CD4-positive, alpha-beta T cell treated with Interleukin-12 subunit alpha and Interleukin-12 subunit beta, for 1 hour (primary cell): ENCODE measurements around the gene CARTPT.

Source experiments
- DNase-seq: peaks from one replicate; pipeline ENCODE4 v3.0.0-alpha.2; 2020

Gene CARTPT

DNA sequence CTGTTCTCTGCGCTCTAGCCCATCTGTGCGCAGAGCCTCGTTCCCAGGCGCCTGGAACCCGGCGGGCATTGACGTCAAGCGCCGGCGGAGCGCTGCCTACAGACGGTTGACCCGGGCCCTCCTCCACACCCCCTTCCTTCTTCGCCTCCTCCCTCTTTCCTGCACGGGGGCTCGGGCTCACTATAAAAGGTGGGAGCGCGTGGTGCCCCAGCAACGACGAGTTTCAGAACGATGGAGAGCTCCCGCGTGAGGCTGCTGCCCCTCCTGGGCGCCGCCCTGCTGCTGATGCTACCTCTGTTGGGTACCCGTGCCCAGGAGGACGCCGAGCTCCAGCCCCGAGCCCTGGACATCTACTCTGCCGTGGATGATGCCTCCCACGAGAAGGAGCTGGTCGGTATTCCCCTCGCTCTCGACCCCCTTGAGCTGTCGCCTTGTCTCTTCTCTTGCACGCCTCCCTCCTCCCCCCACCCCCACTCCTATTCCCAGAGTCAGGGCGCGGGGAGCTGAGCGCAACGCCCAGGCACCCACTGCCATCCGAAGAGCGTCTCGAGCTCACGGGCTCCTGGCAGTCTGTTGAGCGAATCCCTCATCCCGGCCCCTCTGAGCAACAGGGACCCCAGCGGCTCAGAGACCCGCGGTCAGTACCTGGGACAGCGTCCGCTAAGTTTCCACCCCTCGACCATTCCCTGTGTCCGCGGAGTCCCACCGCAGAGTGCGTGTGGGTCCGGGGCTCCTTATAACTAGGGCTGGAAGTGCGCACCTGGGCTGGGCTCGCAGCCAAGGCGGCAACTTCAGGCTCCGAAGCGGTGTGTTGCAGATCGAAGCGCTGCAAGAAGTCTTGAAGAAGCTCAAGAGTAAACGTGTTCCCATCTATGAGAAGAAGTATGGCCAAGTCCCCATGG is at the start of gene CARTPT:
TSS of gene CARTPT (plus strand) at position 213 of the 902 bp plus-strand sequence. CDS start at position 232, 19 bp downstream.
- DNase-seq = no peak

GRCh38 chr5:71677977-71678376 is 41.1 kb upstream of the CARTPT start:
- DNase-seq = no peak

DNA sequence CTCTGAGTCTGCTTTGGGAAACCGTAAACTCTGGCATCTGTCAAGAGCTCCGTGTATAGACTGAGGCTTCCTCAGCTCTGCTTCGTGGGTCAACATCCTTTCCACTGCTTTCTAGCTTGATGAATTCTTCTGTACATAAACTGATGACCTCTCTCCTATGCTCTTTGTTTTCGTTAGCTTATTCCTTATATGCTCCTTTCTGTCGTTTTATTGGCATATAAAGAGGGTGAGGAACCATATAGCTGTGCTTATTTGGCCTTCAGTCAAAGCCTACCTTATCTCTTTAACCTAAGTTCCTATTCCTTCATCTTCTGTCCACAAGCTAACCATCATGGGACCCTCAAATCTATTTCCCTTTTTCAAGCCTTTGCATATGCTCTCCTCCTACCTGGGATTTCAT is 39.4 kb upstream of the CARTPT start:
- DNase-seq = no peak

GRCh38 chr5:71680510-71680909 is 38.6 kb upstream of the CARTPT start:
- no peak for DNase-seq

- DNase-seq = no peak
Observed at GRCh38 chr5:71681296-71681695, 37.8 kb upstream of the CARTPT start.

GRCh38 chr5:71684309-71684708 is 34.8 kb upstream of the CARTPT start:
- no peak for DNase-seq

GRCh38 chr5:71693828-71694427 is 25.1 kb upstream of the CARTPT start:
- no peak for DNase-seq

- DNase-seq = no peak
Observed at GRCh38 chr5:71695071-71695470, 24.0 kb upstream of the CARTPT start.

DNA sequence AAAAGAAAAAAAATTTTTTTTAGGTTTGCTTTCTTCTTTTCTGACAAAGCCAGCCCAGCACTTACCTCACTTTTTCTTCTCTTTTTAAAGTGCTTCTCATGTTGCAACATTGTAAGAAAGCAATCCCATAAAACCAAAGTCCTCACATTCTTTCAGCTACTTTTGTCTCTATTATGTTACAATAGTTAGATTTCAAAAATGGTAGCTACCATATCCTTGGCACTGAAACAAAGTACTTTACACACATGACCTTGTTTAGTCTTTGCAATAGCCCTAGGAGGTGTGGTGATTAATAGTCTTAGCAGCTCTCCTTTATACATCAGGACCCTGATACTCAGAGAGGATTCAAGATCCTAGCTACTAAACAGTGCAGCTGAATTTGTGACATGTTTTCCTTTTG is 23.5 kb upstream of the CARTPT start:
- DNase-seq = no peak

DNA sequence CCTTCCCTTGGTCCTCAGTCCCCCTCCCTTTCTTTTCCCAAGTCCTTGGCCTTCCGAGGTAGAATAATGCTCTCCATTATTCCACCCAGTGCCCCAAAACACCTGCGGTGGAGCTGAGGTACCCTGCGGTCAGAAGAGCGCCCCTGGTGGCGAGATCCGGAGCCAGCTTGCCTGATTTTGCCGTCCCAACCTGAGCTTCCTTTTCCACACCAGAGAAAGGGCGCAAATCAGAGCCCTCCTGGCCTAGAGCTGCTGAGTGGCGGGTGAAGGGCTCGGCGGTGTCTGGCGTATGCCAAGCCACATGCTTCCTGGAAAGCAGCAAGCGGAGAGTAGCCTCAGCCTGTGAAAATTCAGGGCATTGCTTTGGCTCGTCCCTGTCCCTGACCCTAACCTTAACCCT is 21.1 kb upstream of the CARTPT start:
- DNase-seq = no peak

GRCh38 chr5:71699233-71699632 is 19.8 kb upstream of the CARTPT start:
- DNase-seq = no peak

GRCh38 chr5:71699751-71700150 is 19.3 kb upstream of the CARTPT start:
- no peak for DNase-seq

DNA sequence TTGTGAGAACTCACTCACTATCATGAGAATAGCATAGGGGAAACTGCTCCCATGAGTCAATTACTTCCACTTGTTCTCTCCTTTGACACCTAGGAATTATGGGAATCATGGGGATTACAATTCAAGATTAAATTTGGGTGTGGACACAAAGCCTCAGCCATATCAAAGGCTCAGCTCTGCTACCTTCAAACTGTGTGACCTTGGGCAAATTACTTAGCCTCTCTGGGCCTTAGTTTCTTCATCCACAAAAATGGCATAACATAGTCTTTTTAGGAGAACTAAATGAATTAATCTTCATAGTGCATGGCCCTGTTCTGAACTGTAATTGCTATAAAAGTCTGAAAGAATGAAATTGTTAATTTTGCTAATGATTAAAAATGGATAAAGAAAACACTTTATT is 18.3 kb upstream of the CARTPT start:
- DNase-seq = no peak

DNA sequence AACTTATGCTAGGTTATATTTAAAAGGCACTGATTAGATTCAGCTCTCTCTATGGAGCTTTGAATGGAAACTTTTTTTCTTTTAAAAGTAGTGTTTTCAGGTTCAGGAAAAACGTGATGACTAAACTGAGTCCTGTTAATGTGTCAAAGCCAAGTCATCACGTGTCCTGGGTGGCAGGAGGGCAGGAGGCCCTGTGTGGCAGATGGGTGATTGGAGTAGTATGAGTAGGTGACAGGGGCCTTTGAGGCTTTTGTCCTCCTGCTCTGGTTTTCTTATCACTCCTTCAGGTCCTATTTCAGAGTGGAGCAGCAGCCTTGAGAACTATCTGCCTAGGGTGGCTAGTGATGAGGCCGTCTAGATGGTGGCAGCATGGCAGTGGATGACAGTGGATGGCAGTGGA is 17.7 kb upstream of the CARTPT start:
- DNase-seq = no peak

DNA sequence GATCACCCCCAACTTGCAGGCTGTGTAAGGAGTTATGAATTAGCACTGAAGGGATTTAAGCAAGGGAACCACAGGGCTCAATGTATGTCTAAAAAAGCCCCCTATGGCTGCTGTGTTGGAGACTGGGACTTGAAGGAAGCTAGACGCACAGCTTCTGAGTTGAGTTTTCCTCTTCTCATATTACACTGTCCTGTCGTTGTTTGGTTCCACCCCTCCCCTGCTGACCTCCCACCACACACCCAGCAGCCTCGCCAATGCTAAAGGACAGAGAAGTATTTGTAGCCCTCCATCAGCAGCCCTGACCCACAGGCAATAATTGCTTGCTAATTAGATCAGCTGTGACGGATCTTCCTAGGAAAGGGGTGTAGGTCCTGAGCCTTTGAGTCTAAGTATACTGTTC is 15.1 kb upstream of the CARTPT start:
- no peak for DNase-seq

- DNase-seq = no peak
Observed at GRCh38 chr5:71705421-71705820, 13.7 kb upstream of the CARTPT start.

- no peak for DNase-seq
Observed at GRCh38 chr5:71706906-71707305, 12.2 kb upstream of the CARTPT start.

- no peak for DNase-seq
Observed at GRCh38 chr5:71711610-71712009, 7.5 kb upstream of the CARTPT start.

- DNase-seq = no peak
Observed at GRCh38 chr5:71714911-71715310, 4.2 kb upstream of the CARTPT start.

DNA sequence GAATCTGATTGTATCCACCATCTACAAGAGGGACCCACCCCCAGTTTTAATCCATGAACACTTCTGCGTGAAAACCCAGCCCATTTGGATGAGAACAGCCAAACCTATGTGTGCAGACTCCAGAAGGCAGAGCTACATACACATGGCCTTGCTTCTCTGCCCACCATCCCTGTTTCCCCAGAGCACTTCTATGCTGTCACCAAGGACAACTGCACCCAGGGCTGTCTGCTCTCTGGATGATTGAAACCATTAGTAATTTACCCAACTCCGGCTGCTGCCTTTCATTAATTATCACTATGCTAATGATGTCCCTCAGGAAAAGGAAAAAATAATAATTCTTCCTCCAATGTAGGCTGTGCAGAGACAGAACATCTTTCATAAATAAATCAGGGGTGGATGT is 8.9 kb downstream of the CARTPT start:
- no peak for DNase-seq

DNA sequence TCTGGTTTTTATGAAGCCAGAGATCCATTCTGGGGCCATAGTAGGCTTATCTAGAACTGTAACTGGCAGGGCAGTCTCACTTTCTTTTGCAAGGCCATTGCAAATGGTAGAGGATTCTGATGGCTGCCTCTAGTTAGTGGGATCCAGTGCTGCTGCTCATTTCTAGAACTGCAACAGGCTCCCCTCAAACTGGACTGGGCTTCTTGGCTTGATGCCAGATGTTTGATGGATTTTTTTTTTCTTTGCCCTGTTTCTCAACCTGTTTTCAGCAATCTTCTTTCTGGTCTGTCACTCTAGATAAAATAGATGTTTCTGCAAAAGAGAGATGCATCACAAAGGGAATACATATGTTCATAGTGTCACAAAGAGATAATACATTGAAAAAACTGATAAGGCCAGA is 11.9 kb downstream of the CARTPT start:
- DNase-seq = no peak

DNA sequence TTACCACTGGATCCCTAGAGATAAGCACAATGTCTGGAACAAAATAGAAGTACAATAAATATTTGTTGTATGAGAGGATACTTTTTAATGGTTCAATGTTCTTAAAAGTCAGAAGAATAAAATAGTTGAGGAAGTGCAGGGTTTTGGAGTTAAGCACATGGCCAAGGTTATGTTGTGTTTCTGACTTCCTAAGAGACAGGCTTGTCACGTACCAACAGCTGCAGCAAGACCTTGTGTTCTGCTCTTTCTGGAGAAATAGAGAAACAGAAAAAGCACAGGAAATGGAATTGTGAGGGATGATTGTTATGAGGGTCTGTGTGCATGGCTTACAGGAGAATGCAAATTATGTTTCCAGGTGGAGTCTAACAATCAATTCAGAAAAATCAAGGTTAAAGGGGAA is 12.9 kb downstream of the CARTPT start:
- DNase-seq = no peak

DNA sequence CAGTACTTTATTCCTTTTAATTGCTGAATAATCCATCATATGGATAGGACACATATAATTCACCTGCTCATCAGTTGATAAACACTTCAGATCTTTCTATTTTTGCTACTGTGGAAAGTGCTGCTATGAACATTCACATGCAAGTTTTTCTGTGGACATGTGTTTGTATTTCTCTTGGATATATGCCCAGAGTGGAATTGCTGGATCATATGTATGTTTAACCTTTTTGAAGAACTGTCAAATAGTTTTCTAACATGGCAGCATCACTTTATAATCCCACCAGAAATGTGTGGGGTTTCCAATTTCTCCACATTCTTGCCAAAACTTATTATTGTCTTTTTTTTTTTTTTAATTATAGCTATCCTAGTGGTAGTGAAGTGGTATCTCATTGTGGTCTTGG is 15.1 kb downstream of the CARTPT start:
- DNase-seq = no peak

- no peak for DNase-seq
Observed at GRCh38 chr5:71737931-71738539, 19.0 kb downstream of the CARTPT start.
